Measurements from ENCODE around the gene ZNF770. TPM values are rescaled to one million over a fixed set of nuclear protein-coding genes. Genes with fewer than 3 reads are reported as not detected.
"Not testable (repeated sequence)": the region's sequence is repeated elsewhere in the genome, so short reads cannot be mapped to it uniquely, and the experiment has no call there.

ZNF770 gene
- total RNA-seq, 1 experiment from 2014 or later: 28.7 TPM

DNA sequence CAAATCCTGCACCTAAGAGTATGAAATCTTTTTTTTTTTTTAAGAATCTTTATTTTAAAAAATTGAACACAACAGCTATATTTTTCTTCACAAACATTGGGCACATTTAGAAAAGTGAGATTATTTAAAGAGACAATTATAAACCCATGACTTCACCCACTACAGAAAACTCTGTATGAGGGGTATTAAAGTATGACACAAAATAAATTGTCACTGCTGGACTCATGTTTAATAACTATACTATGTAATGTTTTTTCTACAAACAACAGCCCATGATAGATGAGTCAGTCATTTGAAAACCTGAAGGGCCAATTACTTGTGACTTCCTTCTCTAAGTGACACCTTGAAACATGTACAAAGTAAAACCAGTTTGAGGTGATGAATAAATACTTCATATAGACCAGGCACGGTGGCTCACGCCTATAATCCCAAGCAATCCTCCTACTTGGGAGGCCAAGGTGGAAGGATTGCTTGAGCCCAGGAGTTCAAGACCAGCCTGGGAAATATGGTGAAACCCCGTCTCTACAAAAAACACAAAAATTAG, 54.6 kb downstream of the ZNF770 start:
- no peak for DNase-seq (ENCODE audit: low read depth, low spot score)
- in situ Hi-C loops (cut with HindIII; ENCODE audit: low pct_unique_long_range_greater_than_20kb, low sequenced_read_pairs): no loop called here

DNA sequence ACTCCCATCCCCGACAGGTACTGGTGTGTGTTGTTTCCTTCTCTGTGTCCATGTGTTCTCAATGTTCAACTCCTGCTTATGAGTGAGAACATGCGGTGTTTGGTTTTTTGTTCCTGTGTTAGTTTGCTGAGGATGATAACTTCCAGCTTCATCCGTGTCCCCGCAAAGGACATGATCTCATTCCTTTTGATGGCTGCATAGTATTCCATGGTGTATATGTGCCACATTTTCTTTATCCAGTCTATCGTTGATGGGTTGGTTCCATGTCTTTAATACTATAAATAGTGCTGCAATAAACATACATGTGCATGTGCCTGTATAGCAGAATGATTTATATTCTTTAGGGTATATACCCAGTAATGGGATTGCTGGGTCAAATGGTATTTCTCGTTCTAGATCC, 59.7 kb downstream of the ZNF770 start:
- in situ Hi-C loops (cut with HindIII; ENCODE audit: low pct_unique_long_range_greater_than_20kb, low sequenced_read_pairs); DNase-seq (ENCODE audit: low read depth, low spot score): not testable (repeated sequence)

Other genes starting within 250 kb of the ZNF770 start
- gene GJD2, start 233.3 kb downstream of the ZNF770 start, total RNA-seq (2014; rRNA removed; shearing (Covaris generic)): not detected in 2 replicates
- not detected in 2 replicates for gene ACTC1, start 192.7 kb downstream of the ZNF770 start, total RNA-seq (2014; rRNA removed; shearing (Covaris generic))
- gene AQR, start 18.5 kb downstream of the ZNF770 start, total RNA-seq (2014; rRNA removed; shearing (Covaris generic)): 20.9 and 26.3 TPM in 2 replicates
- gene NANOGP8, start 97.0 kb upstream of the ZNF770 start, total RNA-seq (2014; rRNA removed; shearing (Covaris generic)): not detected in 2 replicates

Measured in SK-MEL-5 (cell line).